ENCODE results near the gene PIP5K1C. TPM values are rescaled to one million over a fixed set of nuclear protein-coding genes. Genes with fewer than 3 reads are reported as not detected.

The PIP5K1C gene
- total and polyA plus RNA-seq, 10 of the 15 experiments (the other 5 are each of a cell fraction or from before 2014, with no cell fraction given): 0.39 to 19.6 (median 5.3) TPM

GRCh38 chr19:3626473-3627350 is 73.6 kb downstream of the PIP5K1C start, which contains the start of gene CACTIN (continued):
- TF ChIP-seq EZH2 (IDR thresholded peaks at IDR 0.05; ENCODE audit: borderline replicate concordance, control insufficient read depth, low read depth, low read length) (no peak), POU2F2 (IDR thresholded peaks at IDR 0.05; ENCODE audit: borderline replicate concordance, low read depth, low read length) (peak; percentile 71; the same call in 1 of the 3 replicates), BHLHE40 (IDR thresholded peaks at IDR 0.05; ENCODE audit: borderline replicate concordance in 1 of 2, low read depth in 2 of 2, low read length in 1 of 2) (peak; percentile 3 to 48; a peak in 2 of 4 replicates), CREB1 (IDR thresholded peaks at IDR 0.05; ENCODE audit: low read depth) (peak; percentile 67; the same call in 1 of the 2 replicates), RBBP5 (conservative IDR thresholded peaks at IDR 0.05) (no peak), ZNF592 (IDR thresholded peaks at IDR 0.05) (peak; percentile 98), CEBPB (IDR thresholded peaks at IDR 0.05; ENCODE audit: borderline replicate concordance in 1 of 2, low read depth in 2 of 2, low read length in 2 of 2) (no peak), POLR2A (IDR thresholded peaks at IDR 0.05; ENCODE audit: low read depth, low read length) (peak; percentile 99), E2F4 (IDR thresholded peaks at IDR 0.05; ENCODE audit: low read depth, low read length) (no peak), ZNF274 (IDR thresholded peaks at IDR 0.05; ENCODE audit: insufficient read depth, insufficient read length) (no peak), CBX5 (IDR thresholded peaks at IDR 0.05; ENCODE audit: low read depth) (no peak), SIX5 (IDR thresholded peaks at IDR 0.05; ENCODE audit: low read depth, low read length, severe bottlenecking) (peak; percentile 51), ZBED1 (IDR thresholded peaks at IDR 0.05; ENCODE audit: borderline replicate concordance) (no peak), KDM1A (IDR thresholded peaks at IDR 0.05; ENCODE audit: borderline replicate concordance) (no peak), ZNF207 (IDR thresholded peaks at IDR 0.05; ENCODE audit: borderline replicate concordance) (peak; percentile 99; the same call in 1 of the 2 replicates), ZNF24 (IDR thresholded peaks at IDR 0.05) (no peak)
- TF ChIP-seq, protein P1, sequence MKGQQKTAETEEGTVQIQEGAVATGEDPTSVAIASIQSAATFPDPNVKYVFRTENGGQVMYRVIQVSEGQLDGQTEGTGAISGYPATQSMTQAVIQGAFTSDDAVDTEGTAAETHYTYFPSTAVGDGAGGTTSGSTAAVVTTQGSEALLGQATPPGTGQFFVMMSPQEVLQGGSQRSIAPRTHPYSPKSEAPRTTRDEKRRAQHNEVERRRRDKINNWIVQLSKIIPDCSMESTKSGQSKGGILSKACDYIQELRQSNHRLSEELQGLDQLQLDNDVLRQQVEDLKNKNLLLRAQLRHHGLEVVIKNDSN (IDR thresholded peaks at IDR 0.05; ENCODE audit: borderline replicate concordance, extremely low read length, insufficient read depth, low read depth, low read length): no peak
- TF ChIP-seq, protein P2, sequence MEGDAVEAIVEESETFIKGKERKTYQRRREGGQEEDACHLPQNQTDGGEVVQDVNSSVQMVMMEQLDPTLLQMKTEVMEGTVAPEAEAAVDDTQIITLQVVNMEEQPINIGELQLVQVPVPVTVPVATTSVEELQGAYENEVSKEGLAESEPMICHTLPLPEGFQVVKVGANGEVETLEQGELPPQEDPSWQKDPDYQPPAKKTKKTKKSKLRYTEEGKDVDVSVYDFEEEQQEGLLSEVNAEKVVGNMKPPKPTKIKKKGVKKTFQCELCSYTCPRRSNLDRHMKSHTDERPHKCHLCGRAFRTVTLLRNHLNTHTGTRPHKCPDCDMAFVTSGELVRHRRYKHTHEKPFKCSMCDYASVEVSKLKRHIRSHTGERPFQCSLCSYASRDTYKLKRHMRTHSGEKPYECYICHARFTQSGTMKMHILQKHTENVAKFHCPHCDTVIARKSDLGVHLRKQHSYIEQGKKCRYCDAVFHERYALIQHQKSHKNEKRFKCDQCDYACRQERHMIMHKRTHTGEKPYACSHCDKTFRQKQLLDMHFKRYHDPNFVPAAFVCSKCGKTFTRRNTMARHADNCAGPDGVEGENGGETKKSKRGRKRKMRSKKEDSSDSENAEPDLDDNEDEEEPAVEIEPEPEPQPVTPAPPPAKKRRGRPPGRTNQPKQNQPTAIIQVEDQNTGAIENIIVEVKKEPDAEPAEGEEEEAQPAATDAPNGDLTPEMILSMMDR (IDR thresholded peaks at IDR 0.05 in 2 of 3, conservative IDR thresholded peaks at IDR 0.05 in 1 of 3; ENCODE audit: control insufficient read depth in 2 of 3, extremely low read depth in 1 of 3, insufficient read depth in 1 of 3, low read depth in 3 of 3, low read length in 3 of 3): no peak
